Lung (tissue), 12 donors: ENCODE data around the gene TSPOAP1. TPM values are rescaled to one million over a fixed set of nuclear protein-coding genes. Genes with fewer than 3 reads are reported as not detected.

Experiments used
- ATAC-seq: fragments of 200-7000 bp; cut with Tn5 transposase; one replicate; pipeline ENCODE4 v1.9.1; 2020; ENCODE audit warnings: moderate number of reproducible peaks; ENCODE audit not compliant: insufficient read depth, low FRiP score
- DNase-seq, 3 donors: peaks; one replicate each; pipeline ENCODE4 v3.0.0-alpha.2; 2013 to 2017
- H3K27ac ChIP-seq, 2 donors: one replicate each; pipeline ENCODE4 v1.5.1; 2013; ENCODE audit warnings: mild to moderate bottlenecking in 2 of 2, moderate library complexity in 2 of 2, control low read depth in 1 of 2, inconsistent platforms in 1 of 2, low read depth in 1 of 2, low read length in 1 of 2
- H3K27me3 ChIP-seq, 3 donors: one replicate each; pipeline ENCODE4 v1.5.1; 2013; ENCODE audit warnings: low read length in 2 of 3; ENCODE audit not compliant: control insufficient read depth in 3 of 3, insufficient read depth in 3 of 3
- H3K36me3 ChIP-seq, 4 donors: one replicate each; pipeline ENCODE4 v1.5.1; 2013; ENCODE audit warnings: low read length in 4 of 4, mild to moderate bottlenecking in 1 of 4, moderate library complexity in 1 of 4; ENCODE audit not compliant: control insufficient read depth in 4 of 4, insufficient read depth in 4 of 4
- H3K4me1 ChIP-seq, 5 donors: one replicate each; pipeline ENCODE4 v1.5.1; 2013; ENCODE audit warnings: low read length in 5 of 5, mild to moderate bottlenecking in 2 of 5, moderate library complexity in 1 of 5; ENCODE audit not compliant: control insufficient read depth in 5 of 5, insufficient read depth in 5 of 5
- H3K4me3 ChIP-seq: one replicate; pipeline ENCODE4 v1.5.1; 2013; ENCODE audit warnings: mild to moderate bottlenecking, control low read depth, moderate library complexity
- H3K9ac ChIP-seq, 2 donors: one replicate each; pipeline ENCODE4 v1.5.1; 2013; ENCODE audit warnings: low read length in 2 of 2, control low read depth in 1 of 2; ENCODE audit not compliant: insufficient read depth in 1 of 2
- H3K9me3 ChIP-seq, 4 donors: one replicate each; pipeline ENCODE4 v1.5.1; 2013; ENCODE audit warnings: low read length in 3 of 4, mild to moderate bottlenecking in 1 of 4, moderate library complexity in 1 of 4; ENCODE audit not compliant: control insufficient read depth in 4 of 4, insufficient read depth in 3 of 4
- CTCF ChIP-seq: IDR thresholded peaks from 2 replicates; pipeline ENCODE4 v1.5.1; 2012; ENCODE audit warnings: mild to moderate bottlenecking; ENCODE audit errors: control extremely low read depth, extremely low read depth
- WGBS, 2 donors: extraction: QIAGEN DNeasy Blood & Tissue Kit; methylation state at CpG; one replicate each; pipeline ENCODE4 v1.1.7; 2013; 5-methylcytosine and 5-hydroxymethylcytosine counted together
- polyA plus RNA-seq, 2 donors: library from polyadenylated mRNA; stranded (reverse); fragments of 200-250 nt; gene quantifications; one replicate each; pipeline ENCODE4 v1.2.1, GENCODE V29; 2013
- total RNA-seq, 2 donors: library from RNA; depleted of rRNA in 1 of 2; stranded (reverse); fragments of >200 nt in 1 of 2; gene quantifications; one replicate each; pipeline ENCODE4 v1.2.1, GENCODE V29; 2014 to 2021
- donor health status: control.
- donor health status: control.
- donor health status: Bipolar disorder and iron deficiency.
- donor health status: healthy.
- donor health status: DM: yes; HTN: yes; CAD: no.

Gene TSPOAP1
- total and polyA plus RNA-seq, 4 donors = 7.0 to 23.5 (median 18.2) TPM

DNA sequence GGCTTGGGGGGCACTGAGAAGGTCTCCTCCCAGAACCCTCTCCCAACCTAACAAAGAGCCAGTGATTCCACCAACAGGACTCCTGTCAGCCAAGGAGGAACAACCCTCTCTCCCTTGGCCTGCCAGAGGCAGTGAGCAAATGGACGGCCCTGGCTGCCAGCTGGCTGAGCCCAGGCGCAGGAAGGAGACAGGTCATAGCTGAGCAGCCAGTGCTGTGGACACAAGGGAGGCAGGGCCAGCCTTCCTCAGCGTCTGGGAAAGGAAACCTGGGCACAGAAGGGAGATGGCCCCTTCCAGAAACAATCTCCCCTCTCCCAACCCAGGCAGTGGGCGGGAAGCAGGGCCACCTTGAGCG is 50.0 kb downstream of the TSPOAP1 start:
- Histone ChIP-seq H3K4me1 (peaks cover 0 to 13% (median 0%) of the 10 kb centered on the region in 5 donors), H3K9ac (no peak overlapping the region), H3K27ac (peak overlapping the region in 1 of 2 donors; percentile 11), H3K36me3 (no peaks in the 10 kb centered on the region), H3K9me3 (peaks cover 0 to 1% (median 0%) of the 10 kb centered on the region in 4 donors), H3K4me3 (no peak overlapping the region), H3K27me3 (peaks cover 0 to 12% (median 0%) of the 10 kb centered on the region in 3 donors)
- TF ChIP-seq CTCF = no peak
- DNase-seq = peak in 1 of 3 donors; percentile 57
- WGBS, 2 donors = 21 to 26% methylated on average over 5 of the region's 5 CpGs
- ATAC-seq = no peak

GRCh38 chr17:58277802-58278595 is 50.6 kb downstream of the TSPOAP1 start:
- no peak overlapping the region for H3K4me3 ChIP-seq
- H3K36me3 ChIP-seq = no peaks in the 10 kb centered on the region
- peaks cover 0 to 12% (median 0%) of the 10 kb centered on the region in 3 donors for H3K27me3 ChIP-seq
- no peak overlapping the region for H3K9ac ChIP-seq
- H3K4me1 ChIP-seq = peaks cover 0 to 13% (median 0%) of the 10 kb centered on the region in 5 donors
- H3K9me3 ChIP-seq = peaks cover 0 to 1% (median 0%) of the 10 kb centered on the region in 4 donors
- TF ChIP-seq CTCF = no peak
- no peak for ATAC-seq
- H3K27ac ChIP-seq = no peak overlapping the region
- WGBS, 2 donors = 36 to 69% methylated on average over 35 to 36 of the region's 36 CpGs
- DNase-seq = no peak

DNA sequence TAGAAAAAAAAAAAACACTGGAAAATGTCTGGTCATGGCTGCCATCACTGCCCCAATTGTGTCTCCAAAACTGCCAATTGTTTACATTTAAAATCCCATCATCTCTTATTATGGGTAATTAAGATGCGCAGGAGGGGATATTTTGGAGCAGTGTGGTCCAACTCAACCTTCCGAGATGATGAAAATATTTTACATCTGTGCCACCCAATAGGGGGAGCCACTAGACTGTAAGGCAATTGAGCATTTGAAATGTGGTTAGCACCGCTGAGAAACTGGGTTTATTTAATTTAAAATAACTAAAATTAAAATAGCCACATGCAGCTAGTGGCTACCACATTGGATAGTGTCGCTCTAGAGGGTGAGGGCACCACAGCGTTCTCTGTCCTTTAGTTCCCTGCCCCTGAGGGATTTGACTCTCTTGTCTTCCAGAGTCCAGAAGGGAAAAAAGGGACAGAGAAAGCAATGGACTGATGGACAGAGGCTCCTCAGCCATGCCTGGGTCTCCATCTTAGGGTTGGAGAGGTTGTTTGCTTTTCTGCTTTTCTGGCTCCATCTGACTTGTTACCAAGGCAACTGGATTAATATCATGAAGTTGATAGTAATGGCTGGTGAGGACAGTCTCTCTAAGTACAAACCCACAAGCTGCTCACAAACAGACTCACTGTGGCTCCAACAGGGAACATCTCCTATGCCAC is 51.3 kb downstream of the TSPOAP1 start:
- Histone ChIP-seq H3K36me3 (no peaks in the 10 kb centered on the region), H3K9ac (no peak overlapping the region), H3K27me3 (peaks cover 0 to 12% (median 0%) of the 10 kb centered on the region in 3 donors), H3K9me3 (peaks cover 0 to 1% (median 0%) of the 10 kb centered on the region in 4 donors), H3K4me1 (peaks cover 0 to 13% (median 0%) of the 10 kb centered on the region in 5 donors), H3K27ac (no peak overlapping the region), H3K4me3 (no peak overlapping the region)
- ATAC-seq (no peak), DNase-seq (no peak)
- 37 to 48% methylated on average over 5 of the region's 5 CpGs for WGBS, 2 donors
- TF ChIP-seq CTCF = no peak
